ENCODE results near the gene KRT83. TPM values are rescaled to one million over a fixed set of nuclear protein-coding genes. Genes with fewer than 3 reads are reported as not detected.
"Not testable (repeated sequence)": the region's sequence is repeated elsewhere in the genome, so short reads cannot be mapped to it uniquely, and the experiment has no call there.

The KRT83 gene
- total RNA-seq, 1 donor from 2014 or later: not detected

- intact Hi-C loops (cut with micrococcal nuclease): no loop called here
- Mint-ChIP-seq H3K27me3 (ENCODE audit: low read depth) (peaks cover 21% of the 10 kb centered on the region), H3K4me1 (ENCODE audit: low read depth) (peaks cover 3% of the 10 kb centered on the region), H3K9me3 (no peaks in the 10 kb centered on the region), H3K27ac (no peak overlapping the region), H3K36me3 (ENCODE audit: low read depth) (no peaks in the 10 kb centered on the region), H3K4me3 (ENCODE audit: low read depth) (no peak overlapping the region)
- DNase-seq (ENCODE audit: low spot score): no peak
Measured at GRCh38 chr12:52350021-52350620, 28.9 kb upstream of the KRT83 start.

- Mint-ChIP-seq H3K27ac (no peak overlapping the region), H3K36me3 (ENCODE audit: low read depth) (no peaks in the 10 kb centered on the region), H3K27me3 (ENCODE audit: low read depth) (peaks cover 17% of the 10 kb centered on the region), H3K9me3 (no peaks in the 10 kb centered on the region), H3K4me1 (ENCODE audit: low read depth) (peaks cover 3% of the 10 kb centered on the region), H3K4me3 (ENCODE audit: low read depth) (no peak overlapping the region)
- intact Hi-C loops (cut with micrococcal nuclease): no loop called here
- DNase-seq (ENCODE audit: low spot score): no peak
Measured at GRCh38 chr12:52349196-52349595, 28.0 kb upstream of the KRT83 start.

GRCh38 chr12:52347551-52348510, 26.6 kb upstream of the KRT83 start:
- H3K27ac Mint-ChIP-seq: no peak overlapping the region
- H3K4me3 Mint-ChIP-seq (ENCODE audit: low read depth): no peak overlapping the region
- H3K4me1 Mint-ChIP-seq (ENCODE audit: low read depth): peaks cover 3% of the 10 kb centered on the region
- no peaks in the 10 kb centered on the region for H3K36me3 Mint-ChIP-seq (ENCODE audit: low read depth)
- H3K9me3 Mint-ChIP-seq: no peaks in the 10 kb centered on the region
- no peak for DNase-seq (ENCODE audit: low spot score)
- intact Hi-C loops (cut with micrococcal nuclease): no loop called here
- peaks cover 9% of the 10 kb centered on the region for H3K27me3 Mint-ChIP-seq (ENCODE audit: low read depth)

- Mint-ChIP-seq H3K4me3 (ENCODE audit: low read depth) (no peak overlapping the region), H3K36me3 (ENCODE audit: low read depth) (no peaks in the 10 kb centered on the region), H3K27ac (no peak overlapping the region), H3K27me3 (ENCODE audit: low read depth) (peaks cover 3% of the 10 kb centered on the region), H3K9me3 (no peaks in the 10 kb centered on the region), H3K4me1 (ENCODE audit: low read depth) (peaks cover 3% of the 10 kb centered on the region)
- intact Hi-C loops (cut with micrococcal nuclease): no loop called here
- no peak for DNase-seq (ENCODE audit: low spot score)
Measured at GRCh38 chr12:52347016-52347415, 25.8 kb upstream of the KRT83 start.

GRCh38 chr12:52346593-52346992, 25.4 kb upstream of the KRT83 start:
- Mint-ChIP-seq H3K36me3 (ENCODE audit: low read depth) (no peaks in the 10 kb centered on the region), H3K27me3 (ENCODE audit: low read depth) (peaks cover under 1% of the 10 kb centered on the region), H3K27ac (no peak overlapping the region), H3K4me3 (ENCODE audit: low read depth) (no peak overlapping the region), H3K4me1 (ENCODE audit: low read depth) (peaks cover under 1% of the 10 kb centered on the region), H3K9me3 (no peaks in the 10 kb centered on the region)
- intact Hi-C loops (cut with micrococcal nuclease): no loop called here
- no peak for DNase-seq (ENCODE audit: low spot score)

GRCh38 chr12:52345041-52345440, 23.8 kb upstream of the KRT83 start:
- intact Hi-C loops (cut with micrococcal nuclease): not testable (repeated sequence)

GRCh38 chr12:52344111-52344510, 22.9 kb upstream of the KRT83 start:
- no peaks in the 10 kb centered on the region for H3K27me3 Mint-ChIP-seq (ENCODE audit: low read depth)
- intact Hi-C loops (cut with micrococcal nuclease): no loop called here
- no peaks in the 10 kb centered on the region for H3K36me3 Mint-ChIP-seq (ENCODE audit: low read depth)
- no peaks in the 10 kb centered on the region for H3K4me1 Mint-ChIP-seq (ENCODE audit: low read depth)
- H3K27ac Mint-ChIP-seq: no peak overlapping the region
- no peaks in the 10 kb centered on the region for H3K9me3 Mint-ChIP-seq
- no peak overlapping the region for H3K4me3 Mint-ChIP-seq (ENCODE audit: low read depth)
- DNase-seq (ENCODE audit: low spot score): no peak

More at GRCh38 chr12:52345041-52345440, 23.8 kb upstream of the KRT83 start:
- DNase-seq (ENCODE audit: low spot score); H3K27me3 Mint-ChIP-seq (ENCODE audit: low read depth); H3K36me3 Mint-ChIP-seq (ENCODE audit: low read depth); H3K9me3 Mint-ChIP-seq; H3K4me1 Mint-ChIP-seq (ENCODE audit: low read depth); H3K4me3 Mint-ChIP-seq (ENCODE audit: low read depth); H3K27ac Mint-ChIP-seq: not testable (repeated sequence)

- Mint-ChIP-seq H3K27me3 (ENCODE audit: low read depth) (peaks cover 4% of the 10 kb centered on the region), H3K4me3 (ENCODE audit: low read depth) (no peak overlapping the region), H3K36me3 (ENCODE audit: low read depth) (no peaks in the 10 kb centered on the region), H3K9me3 (no peaks in the 10 kb centered on the region), H3K4me1 (ENCODE audit: low read depth) (peaks cover 3% of the 10 kb centered on the region), H3K27ac (no peak overlapping the region)
- intact Hi-C loops (cut with micrococcal nuclease): no loop called here
- no peak for DNase-seq (ENCODE audit: low spot score)
Measured at GRCh38 chr12:52343550-52343949, 22.4 kb upstream of the KRT83 start.

GRCh38 chr12:52342781-52343490, 21.7 kb upstream of the KRT83 start:
- intact Hi-C loops (cut with micrococcal nuclease): no loop called here
- peaks cover 4% of the 10 kb centered on the region for H3K4me1 Mint-ChIP-seq (ENCODE audit: low read depth)
- no peak overlapping the region for H3K27ac Mint-ChIP-seq
- no peaks in the 10 kb centered on the region for H3K9me3 Mint-ChIP-seq
- no peaks in the 10 kb centered on the region for H3K36me3 Mint-ChIP-seq (ENCODE audit: low read depth)
- H3K4me3 Mint-ChIP-seq (ENCODE audit: low read depth): no peak overlapping the region
- no peak for DNase-seq (ENCODE audit: low spot score)
- H3K27me3 Mint-ChIP-seq (ENCODE audit: low read depth): peaks cover 5% of the 10 kb centered on the region

- DNase-seq (ENCODE audit: low spot score): no peak
- Mint-ChIP-seq H3K36me3 (ENCODE audit: low read depth) (no peaks in the 10 kb centered on the region), H3K9me3 (peaks cover 6% of the 10 kb centered on the region), H3K4me1 (ENCODE audit: low read depth) (peaks cover 12% of the 10 kb centered on the region), H3K27ac (no peak overlapping the region), H3K27me3 (ENCODE audit: low read depth) (peaks cover 5% of the 10 kb centered on the region), H3K4me3 (ENCODE audit: low read depth) (no peak overlapping the region)
- intact Hi-C loops (cut with micrococcal nuclease): no loop called here
Measured at GRCh38 chr12:52341066-52341580, 19.9 kb upstream of the KRT83 start.

GRCh38 chr12:52338241-52338960, 17.2 kb upstream of the KRT83 start:
- H3K4me3 Mint-ChIP-seq (ENCODE audit: low read depth): no peak overlapping the region
- peaks cover 6% of the 10 kb centered on the region for H3K9me3 Mint-ChIP-seq
- DNase-seq (ENCODE audit: low spot score): no peak
- peaks cover 9% of the 10 kb centered on the region for H3K27me3 Mint-ChIP-seq (ENCODE audit: low read depth)
- H3K36me3 Mint-ChIP-seq (ENCODE audit: low read depth): no peaks in the 10 kb centered on the region
- H3K27ac Mint-ChIP-seq: no peak overlapping the region
- H3K4me1 Mint-ChIP-seq (ENCODE audit: low read depth): peaks cover 12% of the 10 kb centered on the region
- intact Hi-C loops (cut with micrococcal nuclease): no loop called here

- Mint-ChIP-seq H3K27me3 (ENCODE audit: low read depth) (peaks cover 9% of the 10 kb centered on the region), H3K36me3 (ENCODE audit: low read depth) (no peaks in the 10 kb centered on the region), H3K9me3 (peaks cover 6% of the 10 kb centered on the region), H3K4me1 (ENCODE audit: low read depth) (peaks cover 12% of the 10 kb centered on the region), H3K27ac (no peak overlapping the region), H3K4me3 (ENCODE audit: low read depth) (no peak overlapping the region)
- intact Hi-C loops (cut with micrococcal nuclease): no loop called here
- no peak for DNase-seq (ENCODE audit: low spot score)
Measured at GRCh38 chr12:52337054-52337453, 15.9 kb upstream of the KRT83 start.
